Heart left ventricle (tissue), 13 donors: ENCODE measurements around the gene MYO7A.

Experiments used
- POLR2A ChIP-seq, 2 donors: fragments of 450-650 bp; IDR thresholded peaks; one replicate each; pipeline ENCODE4 v1.6.1; 2017; ENCODE audit warnings: antibody characterized with exemption in 2 of 2, mild to moderate bottlenecking in 2 of 2, moderate library complexity in 2 of 2
- TF ChIP-seq, protein P1 (sequence below), 12 donors: fragments of 200-600 bp; sonication (generic) in 4 of 12; IDR thresholded peaks; one replicate each; pipeline versions ENCODE4 v1.5.0 to v1.8.0; 2018 to 2022; ENCODE audit warnings: antibody characterized with exemption in 12 of 12, mild to moderate bottlenecking in 5 of 12
- donor health status: ischemic (EF 13 %, LVEDD 7.1; RV severe dilation, severe dysfunction).
- donor health status: DM: no; HTN: yes; CAD: no.
- donor health status: DM: no; HTN: no; CAD: no.
- donor health status: ischemic (EF 25% LVEDD 6.9; RV normal size, moderate dysfunction).
- donor health status: ischemic (EF 25% LVEDD 5.7; RV mildly dilated, moderate dysfunction).
- donor health status: ischemic (EF 35%, LVEDD 5.7; RV mildly dilated, moderate dysfunction).
- donor health status: nonischemic (EF 11% LVEDD 7.7; RV severe dilation, severe dysfunction).
- donor health status: DM: yes; HTN: yes; CAD: no.
- donor health status: PGD.
- donor health status: ischemic (EF 29% LVEDD 5.4; RV normal size, mild dysfunction).
- donor health status: nonischemic (EF 23%, LVEDD 6.1; RV moderate dilation, normal function).

DNA sequence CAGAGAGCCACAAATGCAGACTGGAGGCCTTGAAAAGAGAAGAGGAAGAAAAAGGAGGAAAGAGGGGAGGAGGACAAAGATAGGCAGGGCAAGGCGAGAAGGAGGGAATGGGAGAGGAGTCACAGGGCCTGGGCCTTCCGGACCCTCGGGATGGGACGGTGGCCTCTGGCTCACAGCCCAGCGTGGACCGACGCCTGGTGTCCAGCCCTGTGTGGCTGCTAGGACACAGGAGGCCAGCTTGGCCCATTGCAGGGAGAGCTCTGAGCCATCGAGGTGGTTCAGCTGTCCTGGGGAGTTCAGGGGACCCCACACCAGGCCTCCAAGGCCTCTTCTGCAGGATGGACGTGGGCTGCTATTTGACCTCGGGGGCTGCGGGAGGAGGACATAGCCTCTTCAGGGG is 9.4 kb downstream of the MYO7A start:
- TF ChIP-seq, protein P1, sequence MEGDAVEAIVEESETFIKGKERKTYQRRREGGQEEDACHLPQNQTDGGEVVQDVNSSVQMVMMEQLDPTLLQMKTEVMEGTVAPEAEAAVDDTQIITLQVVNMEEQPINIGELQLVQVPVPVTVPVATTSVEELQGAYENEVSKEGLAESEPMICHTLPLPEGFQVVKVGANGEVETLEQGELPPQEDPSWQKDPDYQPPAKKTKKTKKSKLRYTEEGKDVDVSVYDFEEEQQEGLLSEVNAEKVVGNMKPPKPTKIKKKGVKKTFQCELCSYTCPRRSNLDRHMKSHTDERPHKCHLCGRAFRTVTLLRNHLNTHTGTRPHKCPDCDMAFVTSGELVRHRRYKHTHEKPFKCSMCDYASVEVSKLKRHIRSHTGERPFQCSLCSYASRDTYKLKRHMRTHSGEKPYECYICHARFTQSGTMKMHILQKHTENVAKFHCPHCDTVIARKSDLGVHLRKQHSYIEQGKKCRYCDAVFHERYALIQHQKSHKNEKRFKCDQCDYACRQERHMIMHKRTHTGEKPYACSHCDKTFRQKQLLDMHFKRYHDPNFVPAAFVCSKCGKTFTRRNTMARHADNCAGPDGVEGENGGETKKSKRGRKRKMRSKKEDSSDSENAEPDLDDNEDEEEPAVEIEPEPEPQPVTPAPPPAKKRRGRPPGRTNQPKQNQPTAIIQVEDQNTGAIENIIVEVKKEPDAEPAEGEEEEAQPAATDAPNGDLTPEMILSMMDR (IDR thresholded peaks at IDR 0.05): no peak
- no peak for TF ChIP-seq POLR2A (IDR thresholded peaks at IDR 0.05)
